OCI-LY3 (cell line): ENCODE measurements around the gene PLEKHA8.

ENCODE experiments used
- H2AFZ ChIP-seq: fragments of 200-600, 300-600 bp; shearing (Covaris generic); 2 replicates; pipeline ENCODE4 v1.6.0; 2014; ENCODE audit warnings: antibody characterized with exemption, low read depth, low read length
- H3K27ac ChIP-seq: fragments of 200-600, 300-600 bp; sonication (generic); 2 replicates; pipeline ENCODE4 v1.5.1; 2014; ENCODE audit warnings: mild to moderate bottlenecking, low read length, moderate library complexity, mixed read lengths
- H3K27me3 ChIP-seq: fragments of 200-600, 300-600 bp; sonication (generic); 2 replicates; pipeline ENCODE4 v1.6.1; 2014; ENCODE audit warnings: low read depth, low read length, mixed read lengths
- H3K36me3 ChIP-seq: fragments of 200-600, 300-600 bp; sonication (generic); replicated peaks from 2 replicates; pipeline ENCODE3; 2014; ENCODE audit warnings: low read depth, low read length, mixed read lengths
- H3K4me1 ChIP-seq: fragments of 300-600, 200-600 bp; sonication (generic); 2 replicates; pipeline ENCODE4 v1.6.1; 2014; ENCODE audit warnings: low read length, mixed read lengths
- H3K4me2 ChIP-seq: fragments of 200-600, 300-600 bp; sonication (generic); 2 replicates; pipeline ENCODE4 v1.6.1; 2014; ENCODE audit warnings: low read length, mixed read lengths
- H3K4me3 ChIP-seq: fragments of 300-600, 200-600 bp; sonication (generic); 2 replicates; pipeline ENCODE4 v1.5.1; 2014; ENCODE audit warnings: antibody characterized with exemption, mild to moderate bottlenecking, low read length, moderate library complexity
- H3K79me2 ChIP-seq: fragments of 300-600, 200-600 bp; shearing (Covaris generic); 2 replicates; pipeline ENCODE4 v1.6.1; 2014; ENCODE audit warnings: mild to moderate bottlenecking, low read length, mixed read lengths
- H3K9ac ChIP-seq: fragments of 300-600, 200-600 bp; shearing (Covaris generic); 2 replicates; pipeline ENCODE4 v1.6.0; 2014; ENCODE audit warnings: mild to moderate bottlenecking, low read length, moderate library complexity
- H3K9me3 ChIP-seq: fragments of 200-600, 300-600 bp; shearing (Covaris generic); 2 replicates; pipeline ENCODE4 v1.6.1; 2014; ENCODE audit warnings: low read length, mixed read lengths; ENCODE audit not compliant: insufficient read depth
- H4K20me1 ChIP-seq: fragments of 200-600, 300-600 bp; sonication (generic); 2 replicates; pipeline ENCODE4 v1.6.1; 2016; ENCODE audit warnings: low read length, mixed read lengths; ENCODE audit not compliant: insufficient read depth
- CTCF ChIP-seq: fragments of 200-600, 300-600 bp; sonication (generic); IDR thresholded peaks from 2 replicates; pipeline ENCODE4 v1.5.1; 2014; ENCODE audit warnings: antibody characterized with exemption, low read length, low read depth
- EZH2phosphoT487 ChIP-seq: fragments of 200-600 bp; shearing (Covaris generic); IDR thresholded peaks from 2 replicates; pipeline ENCODE4 v1.6.1; 2018; ENCODE audit warnings: antibody characterized with exemption, mixed run types, low read depth

PLEKHA8 gene

GRCh38 chr7:30163231-30163894, 135.2 kb downstream of the PLEKHA8 start:
- H3K27me3 ChIP-seq, result no peaks in the 10 kb centered on the region
- no peaks in the 10 kb centered on the region for H4K20me1 ChIP-seq
- no peaks in the 10 kb centered on the region for H3K36me3 ChIP-seq
- H3K9ac ChIP-seq, result peak overlapping the region; percentile 67
- H3K9me3 ChIP-seq, result no peaks in the 10 kb centered on the region
- TF ChIP-seq CTCF, result no peak
- TF ChIP-seq EZH2phosphoT487, result no peak
- peaks cover 59% of the 10 kb centered on the region for H3K4me1 ChIP-seq
- no peaks in the 10 kb centered on the region for H3K79me2 ChIP-seq
- peak overlapping the region; percentile 65 for H3K4me3 ChIP-seq
- peak overlapping the region; percentile 95 for H3K4me2 ChIP-seq
- H2AFZ ChIP-seq, result peak overlapping the region; percentile 7; the same call in 1 of the 2 replicates
- peak overlapping the region; percentile 93 for H3K27ac ChIP-seq

- H3K36me3 ChIP-seq, result no peaks in the 10 kb centered on the region
- peaks cover 47% of the 10 kb centered on the region for H3K4me1 ChIP-seq
- no peaks in the 10 kb centered on the region for H3K79me2 ChIP-seq
- peak; percentile 61 for TF ChIP-seq CTCF
- no peak for TF ChIP-seq EZH2phosphoT487
- H3K27me3 ChIP-seq, result no peaks in the 10 kb centered on the region
- H3K4me2 ChIP-seq, result peak overlapping the region; percentile 95
- H3K9me3 ChIP-seq, result no peaks in the 10 kb centered on the region
- peak overlapping the region; percentile 65 for H3K4me3 ChIP-seq
- no peaks in the 10 kb centered on the region for H4K20me1 ChIP-seq
- peak overlapping the region; percentile 67; the same call in 1 of the 2 replicates for H3K9ac ChIP-seq
- H3K27ac ChIP-seq, result no peak overlapping the region
- no peak overlapping the region for H2AFZ ChIP-seq
Observed at GRCh38 chr7:30164567-30164966, 136.4 kb downstream of the PLEKHA8 start.

GRCh38 chr7:30165590-30165989, 137.4 kb downstream of the PLEKHA8 start:
- no peaks in the 10 kb centered on the region for H3K9me3 ChIP-seq
- H3K79me2 ChIP-seq, result no peaks in the 10 kb centered on the region
- TF ChIP-seq EZH2phosphoT487, result no peak
- no peak for TF ChIP-seq CTCF
- H3K4me2 ChIP-seq, result no peak overlapping the region
- H3K36me3 ChIP-seq, result no peaks in the 10 kb centered on the region
- no peak overlapping the region for H3K27ac ChIP-seq
- H2AFZ ChIP-seq, result no peak overlapping the region
- H3K27me3 ChIP-seq, result no peaks in the 10 kb centered on the region
- H4K20me1 ChIP-seq, result no peaks in the 10 kb centered on the region
- H3K4me3 ChIP-seq, result no peak overlapping the region
- H3K4me1 ChIP-seq, result peaks cover 39% of the 10 kb centered on the region
- no peak overlapping the region for H3K9ac ChIP-seq

- Histone ChIP-seq H3K9ac (no peak overlapping the region), H3K79me2 (no peaks in the 10 kb centered on the region), H3K27ac (no peak overlapping the region), H2AFZ (no peak overlapping the region), H3K4me1 (peaks cover 38% of the 10 kb centered on the region), H3K27me3 (no peaks in the 10 kb centered on the region), H4K20me1 (no peaks in the 10 kb centered on the region), H3K4me3 (no peak overlapping the region), H3K4me2 (no peak overlapping the region), H3K9me3 (no peaks in the 10 kb centered on the region), H3K36me3 (no peaks in the 10 kb centered on the region)
- no peak for TF ChIP-seq CTCF
- TF ChIP-seq EZH2phosphoT487, result no peak
Observed at GRCh38 chr7:30166155-30166840, 138.1 kb downstream of the PLEKHA8 start.
